Measurements from ENCODE around the gene CX3CL1. TPM values are rescaled to one million over a fixed set of nuclear protein-coding genes. Genes with fewer than 3 reads are reported as not detected.
A peak's percentile ranks its signal among the peaks of the same experiment; 100 is the strongest.

Gene CX3CL1
- total RNA-seq, 3 donors from 2014 or later, result 0.05 TPM; not detected in 1

DNA sequence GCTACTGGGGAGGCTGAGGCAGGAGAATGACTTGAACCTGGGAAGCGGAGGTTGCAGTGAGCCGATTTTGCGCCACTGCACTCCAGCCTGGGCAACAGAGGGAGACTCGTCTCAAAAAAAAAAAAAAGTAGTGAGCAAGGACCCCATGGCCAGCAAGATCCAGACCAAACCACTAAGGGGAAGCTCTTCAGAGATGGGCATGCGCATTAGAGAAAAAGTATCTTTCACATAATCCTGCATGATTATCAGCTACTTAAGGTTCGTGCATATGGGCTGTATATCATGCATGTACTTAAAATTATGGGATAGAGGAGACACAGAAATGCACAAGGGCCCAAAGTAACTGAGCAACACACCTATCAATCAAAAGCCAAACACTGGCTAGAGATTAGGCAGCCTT, 24.4 kb upstream of the CX3CL1 start:
- DNase-seq (no peak), ATAC-seq (no peak)
- H3K36me3 Mint-ChIP-seq (ENCODE audit: insufficient read depth), result no peaks in the 10 kb centered on the region
- H3K4me3 Mint-ChIP-seq, result no peak overlapping the region
- peaks cover 24% of the 10 kb centered on the region for H3K4me1 Mint-ChIP-seq (ENCODE audit: low read depth)
- H3K27me3 Mint-ChIP-seq (ENCODE audit: low read depth), result peaks cover 51% of the 10 kb centered on the region
- peaks cover 5% of the 10 kb centered on the region for H3K9me3 Mint-ChIP-seq

GRCh38 chr16:57348327-57348726, 24.0 kb upstream of the CX3CL1 start:
- Mint-ChIP-seq H3K4me1 (ENCODE audit: low read depth) (peaks cover 24% of the 10 kb centered on the region), H3K36me3 (ENCODE audit: insufficient read depth) (no peaks in the 10 kb centered on the region), H3K4me3 (no peak overlapping the region), H3K9me3 (peaks cover 5% of the 10 kb centered on the region), H3K27me3 (ENCODE audit: low read depth) (peaks cover 47% of the 10 kb centered on the region)
- no peak for ATAC-seq
- no peak for DNase-seq

DNA sequence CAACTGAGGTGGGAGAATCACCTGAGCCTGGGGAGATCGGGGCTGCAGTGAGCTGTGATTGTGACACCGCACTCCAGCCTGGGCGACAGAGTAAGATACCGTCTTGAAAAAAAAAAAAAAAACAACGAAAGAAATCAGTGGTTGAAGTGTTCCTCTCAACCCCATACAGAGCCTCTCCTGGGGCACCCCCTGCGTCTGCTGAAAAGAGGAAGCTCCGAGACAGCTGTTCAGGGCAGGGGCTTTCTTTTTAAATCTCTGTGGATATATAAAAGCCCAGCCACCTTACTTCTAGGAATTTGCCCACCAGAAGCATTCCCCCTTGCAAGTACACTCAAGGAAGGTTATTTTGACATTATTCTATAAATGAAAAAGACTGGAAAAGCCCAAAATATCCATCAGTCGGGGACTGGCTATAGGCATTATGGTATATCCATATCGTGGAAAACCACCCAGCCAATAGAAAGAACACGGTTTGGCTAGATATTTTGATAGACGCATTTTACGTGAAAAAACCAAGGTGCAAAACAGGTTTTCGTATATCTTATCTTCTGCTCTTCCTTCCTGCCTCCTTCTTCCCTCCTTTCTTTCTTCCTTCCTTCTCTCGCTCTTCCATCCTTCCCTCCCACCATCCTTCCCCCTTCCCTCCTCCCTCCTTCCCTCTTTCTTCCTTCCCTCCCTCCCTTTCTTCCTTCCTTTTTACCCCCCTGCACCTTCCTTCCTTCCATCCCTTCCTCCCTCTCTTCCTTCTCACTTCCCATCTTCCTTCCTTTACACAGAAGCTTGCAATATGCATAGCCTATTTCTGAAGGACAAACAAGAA, 22.9 kb upstream of the CX3CL1 start:
- Mint-ChIP-seq H3K36me3 (ENCODE audit: insufficient read depth) (no peaks in the 10 kb centered on the region), H3K4me1 (ENCODE audit: low read depth) (peaks cover 24% of the 10 kb centered on the region), H3K9me3 (peaks cover 5% of the 10 kb centered on the region), H3K27me3 (ENCODE audit: low read depth) (peaks cover 41% of the 10 kb centered on the region), H3K4me3 (no peak overlapping the region)
- no peak for DNase-seq
- peak; percentile 40 to 48 for ATAC-seq

DNA sequence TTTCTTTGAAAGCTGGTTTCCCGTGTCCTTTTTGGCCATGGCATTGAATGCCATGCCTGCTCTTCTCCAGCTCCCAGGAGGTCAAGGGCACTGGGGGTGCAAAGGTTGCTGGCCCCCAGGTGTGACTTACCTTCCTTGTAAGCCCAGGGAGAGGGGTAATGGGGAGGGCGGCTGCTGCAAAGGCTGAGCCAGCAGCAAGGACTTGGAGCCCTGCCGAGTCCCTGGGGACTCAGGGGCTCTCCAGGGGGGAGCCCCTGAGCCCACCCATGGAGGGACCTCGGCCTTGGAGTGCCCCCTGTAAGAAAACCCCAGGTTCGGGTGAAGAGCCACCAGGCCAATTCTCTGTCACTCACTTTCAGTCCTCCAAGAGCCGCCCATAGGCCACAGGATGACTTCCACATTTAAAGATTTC, 19.6 kb upstream of the CX3CL1 start:
- H3K36me3 Mint-ChIP-seq (ENCODE audit: insufficient read depth), result no peaks in the 10 kb centered on the region

GRCh38 chr16:57354311-57354710, 18.0 kb upstream of the CX3CL1 start:
- no peaks in the 10 kb centered on the region for H3K9me3 Mint-ChIP-seq

More for the DNA sequence above, 19.6 kb upstream of the CX3CL1 start:
- Mint-ChIP-seq H3K4me3 (no peak overlapping the region), H3K9me3 (no peaks in the 10 kb centered on the region), H3K27me3 (ENCODE audit: low read depth) (peaks cover 29% of the 10 kb centered on the region), H3K4me1 (ENCODE audit: low read depth) (peaks cover 14% of the 10 kb centered on the region)
- DNase-seq (no peak), ATAC-seq (no peak)

GRCh38 chr16:57355898-57356414, 16.3 kb upstream of the CX3CL1 start:
- ATAC-seq, result no peak
- H3K36me3 Mint-ChIP-seq (ENCODE audit: insufficient read depth), result no peaks in the 10 kb centered on the region
- peaks cover 2% of the 10 kb centered on the region for H3K4me1 Mint-ChIP-seq (ENCODE audit: low read depth)
- DNase-seq, result no peak
- no peak overlapping the region for H3K4me3 Mint-ChIP-seq
- H3K27me3 Mint-ChIP-seq (ENCODE audit: low read depth), result peaks cover 4% of the 10 kb centered on the region
- no peaks in the 10 kb centered on the region for H3K9me3 Mint-ChIP-seq

More at GRCh38 chr16:57354311-57354710, 18.0 kb upstream of the CX3CL1 start:
- Mint-ChIP-seq H3K4me1 (ENCODE audit: low read depth) (peaks cover 6% of the 10 kb centered on the region), H3K4me3 (no peak overlapping the region), H3K36me3 (ENCODE audit: insufficient read depth) (no peaks in the 10 kb centered on the region), H3K27me3 (ENCODE audit: low read depth) (peaks cover 13% of the 10 kb centered on the region)
- DNase-seq, result no peak
- ATAC-seq, result no peak

DNA sequence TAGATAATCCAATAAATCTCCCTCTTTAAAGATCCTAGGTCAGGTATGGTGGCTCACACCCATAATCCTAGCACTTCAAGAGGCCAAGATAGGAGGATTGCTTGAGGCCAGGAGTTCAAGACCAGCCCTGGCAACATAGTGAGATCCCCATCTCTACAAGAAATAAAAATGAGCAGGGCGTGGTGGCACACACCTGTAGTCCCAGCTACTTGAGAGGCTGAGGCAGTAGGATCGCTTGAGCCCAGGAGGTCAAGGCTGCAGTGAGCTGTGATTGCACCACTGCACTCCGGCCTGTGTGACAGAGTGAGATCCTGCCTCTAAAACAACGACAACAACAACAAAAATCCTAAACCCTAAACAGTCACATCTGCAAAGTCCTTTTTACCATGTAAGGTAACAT, 15.7 kb upstream of the CX3CL1 start:
- no peaks in the 10 kb centered on the region for H3K36me3 Mint-ChIP-seq (ENCODE audit: insufficient read depth)
- H3K4me1 Mint-ChIP-seq (ENCODE audit: low read depth), result peaks cover 2% of the 10 kb centered on the region
- H3K9me3 Mint-ChIP-seq, result no peaks in the 10 kb centered on the region
- DNase-seq (no peak), ATAC-seq (no peak)
- no peak overlapping the region for H3K4me3 Mint-ChIP-seq
- H3K27me3 Mint-ChIP-seq (ENCODE audit: low read depth), result peaks cover 4% of the 10 kb centered on the region

GRCh38 chr16:57357330-57358085, 14.8 kb upstream of the CX3CL1 start:
- H3K4me3 Mint-ChIP-seq, result no peak overlapping the region
- ATAC-seq (no peak), DNase-seq (no peak)
- no peaks in the 10 kb centered on the region for H3K36me3 Mint-ChIP-seq (ENCODE audit: insufficient read depth)
- H3K4me1 Mint-ChIP-seq (ENCODE audit: low read depth), result peaks cover 2% of the 10 kb centered on the region
- H3K27me3 Mint-ChIP-seq (ENCODE audit: low read depth), result no peaks in the 10 kb centered on the region
- H3K9me3 Mint-ChIP-seq, result no peaks in the 10 kb centered on the region

DNA sequence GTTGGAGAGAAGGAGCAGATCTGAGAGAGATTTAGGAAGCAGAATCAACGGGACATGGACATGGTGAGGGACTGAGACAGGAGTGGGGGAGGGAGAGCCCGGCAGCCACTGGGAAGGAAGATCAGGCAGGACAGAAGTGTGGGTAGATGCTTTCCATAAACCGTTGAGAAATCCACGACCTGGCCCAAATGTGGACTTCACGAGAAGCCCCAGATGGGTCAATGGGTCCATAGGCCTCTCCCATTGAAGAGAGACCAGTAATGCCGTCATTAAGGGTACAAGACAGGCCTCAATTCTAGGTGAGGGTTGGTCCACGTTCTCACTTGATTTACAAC, 14.2 kb upstream of the CX3CL1 start:
- Mint-ChIP-seq H3K4me3 (no peak overlapping the region), H3K9me3 (no peaks in the 10 kb centered on the region), H3K36me3 (ENCODE audit: insufficient read depth) (no peaks in the 10 kb centered on the region), H3K4me1 (ENCODE audit: low read depth) (peaks cover 2% of the 10 kb centered on the region), H3K27me3 (ENCODE audit: low read depth) (no peaks in the 10 kb centered on the region)
- no peak for DNase-seq
- ATAC-seq, result no peak

GRCh38 chr16:57358527-57359095, 13.7 kb upstream of the CX3CL1 start, which contains the start of gene CCL22:
CCL22 (plus strand) TSS chr16:57358783; CDS start chr16:57358817, 34 bp downstream.
- Mint-ChIP-seq H3K4me3 (peak within 1 kb of the TSS; percentile 40), H3K9me3 (no peaks in the 10 kb centered on the region), H3K4me1 (ENCODE audit: low read depth) (peaks cover 2% of the 10 kb centered on the region), H3K27me3 (ENCODE audit: low read depth) (peaks cover 3% of the 10 kb centered on the region), H3K36me3 (ENCODE audit: insufficient read depth) (no peaks in the 10 kb centered on the region)
- ATAC-seq (peak; percentile 67 to 71), DNase-seq (no peak)

DNA sequence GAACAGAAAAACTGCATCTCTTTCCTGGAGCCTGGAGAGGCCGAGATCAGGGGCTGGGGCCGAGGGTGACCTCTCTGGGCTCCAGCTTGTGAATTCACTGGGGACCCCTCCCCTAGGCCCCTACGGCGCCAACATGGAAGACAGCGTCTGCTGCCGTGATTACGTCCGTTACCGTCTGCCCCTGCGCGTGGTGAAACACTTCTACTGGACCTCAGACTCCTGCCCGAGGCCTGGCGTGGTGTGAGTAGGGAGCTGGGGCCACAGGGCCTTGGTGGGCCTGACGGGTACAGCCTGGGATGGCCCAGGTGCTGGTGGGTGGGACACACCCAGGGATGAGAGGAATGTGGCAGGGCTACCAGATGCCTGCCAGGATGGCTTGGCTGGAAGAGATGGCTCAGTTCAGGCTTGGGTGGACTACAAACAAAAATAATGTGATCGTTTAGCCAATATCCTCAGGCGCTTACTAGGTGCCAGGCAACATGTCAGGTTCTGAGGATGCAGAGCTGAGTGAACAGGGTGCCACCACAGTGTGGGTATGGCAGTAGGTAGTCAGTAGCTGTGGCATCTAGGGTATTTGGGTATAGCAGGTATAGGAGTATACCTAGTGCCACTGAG, 11.9 kb upstream of the CX3CL1 start:
- H3K9me3 Mint-ChIP-seq, result no peaks in the 10 kb centered on the region
- H3K4me1 Mint-ChIP-seq (ENCODE audit: low read depth), result peaks cover 2% of the 10 kb centered on the region
- no peak for DNase-seq
- H3K27me3 Mint-ChIP-seq (ENCODE audit: low read depth), result peaks cover 9% of the 10 kb centered on the region
- ATAC-seq, result no peak
- H3K4me3 Mint-ChIP-seq, result no peak overlapping the region
- no peaks in the 10 kb centered on the region for H3K36me3 Mint-ChIP-seq (ENCODE audit: insufficient read depth)

- DNase-seq, result no peak
Observed at GRCh38 chr16:57361404-57361803, 10.9 kb upstream of the CX3CL1 start.

DNA sequence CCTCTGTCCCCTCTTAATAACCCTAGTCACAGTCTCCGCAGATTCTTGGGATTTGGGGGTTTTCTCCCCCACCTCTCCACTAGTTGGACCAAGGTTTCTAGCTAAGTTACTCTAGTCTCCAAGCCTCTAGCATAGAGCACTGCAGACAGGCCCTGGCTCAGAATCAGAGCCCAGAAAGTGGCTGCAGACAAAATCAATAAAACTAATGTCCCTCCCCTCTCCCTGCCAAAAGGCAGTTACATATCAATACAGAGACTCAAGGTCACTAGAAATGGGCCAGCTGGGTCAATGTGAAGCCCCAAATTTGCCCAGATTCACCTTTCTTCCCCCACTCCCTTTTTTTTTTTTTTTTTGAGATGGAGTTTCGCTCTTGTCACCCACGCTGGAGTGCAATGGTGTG, 8.1 kb upstream of the CX3CL1 start:
- ATAC-seq (no peak), DNase-seq (no peak)
- Mint-ChIP-seq H3K36me3 (ENCODE audit: insufficient read depth) (no peaks in the 10 kb centered on the region), H3K27me3 (ENCODE audit: low read depth) (peaks cover 16% of the 10 kb centered on the region), H3K9me3 (no peaks in the 10 kb centered on the region), H3K4me3 (no peak overlapping the region), H3K4me1 (ENCODE audit: low read depth) (no peaks in the 10 kb centered on the region)

More at GRCh38 chr16:57361404-57361803, 10.9 kb upstream of the CX3CL1 start:
- no peaks in the 10 kb centered on the region for H3K36me3 Mint-ChIP-seq (ENCODE audit: insufficient read depth)
- H3K9me3 Mint-ChIP-seq, result no peaks in the 10 kb centered on the region
- no peak for ATAC-seq
- no peak overlapping the region for H3K4me3 Mint-ChIP-seq
- peaks cover 2% of the 10 kb centered on the region for H3K4me1 Mint-ChIP-seq (ENCODE audit: low read depth)
- H3K27me3 Mint-ChIP-seq (ENCODE audit: low read depth), result peaks cover 10% of the 10 kb centered on the region

DNA sequence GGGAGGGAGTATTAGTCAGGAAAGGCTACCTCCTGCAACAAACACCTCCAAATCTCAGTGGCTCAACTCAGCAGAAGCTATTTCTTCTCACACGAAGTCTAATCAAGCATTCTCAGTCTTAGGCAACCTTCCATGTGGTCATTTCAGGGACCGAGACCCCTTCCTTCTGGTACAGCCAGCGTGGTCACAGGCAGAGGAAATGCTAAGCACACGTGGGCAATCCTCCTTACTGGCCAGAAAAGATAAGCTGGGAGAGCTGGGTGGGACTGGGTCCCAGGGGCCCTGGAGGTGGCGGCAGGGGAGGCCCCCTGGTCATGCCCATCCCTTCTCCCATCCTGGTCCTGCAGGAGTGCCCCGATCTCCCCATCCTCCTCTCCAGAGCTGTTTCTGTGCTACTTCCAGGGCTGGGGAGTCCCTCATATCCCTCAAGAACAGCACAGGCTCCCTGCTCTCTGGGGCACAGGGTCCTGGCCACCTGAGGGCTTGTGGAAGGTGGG, 5.7 kb upstream of the CX3CL1 start:
- Mint-ChIP-seq H3K36me3 (ENCODE audit: insufficient read depth) (no peaks in the 10 kb centered on the region), H3K4me3 (no peak overlapping the region), H3K4me1 (ENCODE audit: low read depth) (peaks cover 2% of the 10 kb centered on the region), H3K27me3 (ENCODE audit: low read depth) (peaks cover 19% of the 10 kb centered on the region), H3K9me3 (no peaks in the 10 kb centered on the region)
- DNase-seq, result no peak
- ATAC-seq, result no peak
